ENCODE data around the gene MAT2A. TPM values are rescaled to one million over a fixed set of nuclear protein-coding genes. Genes with fewer than 3 reads are reported as not detected.

The MAT2A gene
- 100 to 1,000 TPM; 108 to 219 (median 168) TPM for total RNA-seq

DNA sequence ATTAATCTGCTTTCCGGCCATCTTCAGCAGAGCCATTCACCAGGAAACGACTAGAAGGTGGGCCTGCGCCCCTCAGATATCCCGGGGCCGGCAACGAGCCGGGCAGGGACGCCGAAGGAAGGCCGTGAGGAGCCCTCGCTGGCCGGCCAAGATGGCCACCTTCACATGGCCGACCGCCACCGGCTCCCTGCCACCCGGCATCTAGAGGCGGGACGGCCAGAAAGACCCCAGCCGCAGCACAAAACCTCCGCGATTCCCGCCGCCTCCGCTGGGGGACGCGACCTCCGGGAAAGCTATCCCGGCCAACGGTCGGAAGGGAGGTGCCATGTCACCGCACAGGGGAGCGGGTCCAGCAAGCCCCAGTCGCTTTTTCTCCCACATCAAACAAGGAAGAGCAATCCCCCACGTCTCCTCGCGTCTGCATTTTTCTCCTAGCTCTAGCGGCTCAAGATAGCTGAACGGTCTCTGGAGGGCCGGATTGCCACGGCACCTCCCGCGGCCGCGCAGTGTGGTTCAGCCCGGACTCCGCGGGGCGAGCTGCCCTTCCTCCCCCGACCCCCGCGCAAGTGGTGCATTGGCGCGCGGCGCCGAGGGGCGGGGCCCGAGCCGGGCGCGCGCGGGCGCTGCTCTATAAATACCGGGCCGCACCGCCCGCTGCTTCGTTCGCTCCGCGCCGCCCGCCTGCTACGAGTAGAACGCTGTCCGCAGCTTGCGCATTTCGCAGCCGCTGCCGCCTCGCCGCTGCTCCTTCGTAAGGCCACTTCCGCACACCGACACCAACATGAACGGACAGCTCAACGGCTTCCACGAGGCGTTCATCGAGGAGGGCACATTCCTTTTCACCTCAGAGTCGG, at the start of gene MAT2A:
TSS of gene MAT2A (plus strand) at position 662 of the 854 bp plus-strand sequence. CDS start at position 782, 120 bp downstream.
- peak; percentile 92 to 99 for DNase-seq
- Histone ChIP-seq H3K27ac (peak within 1 kb of the TSS; percentile 95 to 99 (median 96)), H3K4me1 (peaks cover 36 to 47% (median 42%) of the 10 kb centered on the region in 4 donors), H3K27me3 (no peaks in the 10 kb centered on the region), H3K36me3 (peaks cover 18 to 28% (median 26%) of the 10 kb centered on the region in 4 donors), H3K4me3 (peak within 1 kb of the TSS; percentile 85 to 97 (median 92)), H3K9me3 (no peaks in the 10 kb centered on the region)
- WGBS, 2 donors = 1% methylated on average over 14 to 71 of the region's 92 CpGs
- ATAC-seq (ENCODE audit: low FRiP score in 2 of 2) = peak; percentile 95 to 96
- TF ChIP-seq EP300 (IDR thresholded peaks at IDR 0.05) = peak in 1 of 4 donors; percentile 81
- peak; percentile 58 to 93 (median 88) for TF ChIP-seq CTCF (IDR thresholded peaks at IDR 0.05)
- peak; percentile 92 to 100 (median 99) for TF ChIP-seq POLR2A (IDR thresholded peaks at IDR 0.05)
- peak; percentile 99 to 100 for TF ChIP-seq POLR2AphosphoS5 (IDR thresholded peaks at IDR 0.05)

DNA sequence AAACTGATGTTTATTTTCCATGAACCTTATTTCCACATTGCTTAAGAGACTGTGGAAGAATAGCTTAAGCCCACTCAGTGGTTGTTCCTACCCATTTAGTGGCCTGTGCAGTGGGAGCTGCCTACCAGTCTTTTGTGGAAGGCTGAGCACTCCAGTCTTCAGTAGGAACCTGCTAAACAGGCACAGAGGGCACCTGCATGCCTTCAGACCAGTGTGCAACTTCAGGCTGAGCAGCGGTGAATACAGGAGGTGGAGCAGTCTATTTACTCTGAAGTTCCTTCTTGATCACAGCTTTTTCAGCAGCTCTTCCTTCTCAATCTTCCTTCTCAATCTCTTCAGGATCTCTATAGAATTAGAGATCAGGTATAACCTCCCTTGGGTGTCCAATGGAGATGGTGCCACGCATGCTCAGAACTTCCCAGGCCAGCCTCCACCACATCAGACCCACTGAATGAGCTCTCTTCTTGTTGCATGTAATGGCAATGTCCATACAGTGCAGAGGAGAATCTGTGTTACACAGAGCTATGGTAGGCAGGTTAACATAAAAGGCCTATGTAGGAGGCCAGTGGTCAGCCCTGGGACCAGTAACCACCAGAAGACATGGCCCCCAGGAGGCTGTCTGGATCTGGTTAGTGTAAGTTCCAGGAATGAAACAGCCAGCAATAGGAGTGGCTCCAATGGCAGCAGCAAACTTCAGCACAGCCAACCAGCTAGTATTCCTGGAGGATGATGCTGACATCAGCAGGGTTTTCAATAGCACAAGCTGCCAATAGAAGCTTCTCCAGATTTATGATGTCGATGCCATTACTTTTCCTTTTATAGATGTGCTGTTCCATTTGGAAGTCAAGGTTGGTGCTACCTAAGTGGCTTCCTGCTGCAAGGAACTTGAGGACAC, 47.9 kb upstream of the MAT2A start:
- Histone ChIP-seq H3K4me1 (no peaks in the 10 kb centered on the region), H3K27me3 (no peaks in the 10 kb centered on the region), H3K9me3 (peaks cover 0 to 3% (median 0%) of the 10 kb centered on the region in 4 donors), H3K36me3 (no peaks in the 10 kb centered on the region), H3K4me3 (no peak overlapping the region), H3K27ac (no peak overlapping the region)
- ATAC-seq (ENCODE audit: low FRiP score in 2 of 2) (no peak), DNase-seq (no peak)
- TF ChIP-seq POLR2A (IDR thresholded peaks at IDR 0.05) = no peak
- TF ChIP-seq POLR2AphosphoS5 (IDR thresholded peaks at IDR 0.05) = no peak
- no peak for TF ChIP-seq EP300 (IDR thresholded peaks at IDR 0.05)
- no peak for TF ChIP-seq CTCF (IDR thresholded peaks at IDR 0.05)
- WGBS, 2 donors = 96 to 98% methylated on average over 3 of the region's 3 CpGs

DNA sequence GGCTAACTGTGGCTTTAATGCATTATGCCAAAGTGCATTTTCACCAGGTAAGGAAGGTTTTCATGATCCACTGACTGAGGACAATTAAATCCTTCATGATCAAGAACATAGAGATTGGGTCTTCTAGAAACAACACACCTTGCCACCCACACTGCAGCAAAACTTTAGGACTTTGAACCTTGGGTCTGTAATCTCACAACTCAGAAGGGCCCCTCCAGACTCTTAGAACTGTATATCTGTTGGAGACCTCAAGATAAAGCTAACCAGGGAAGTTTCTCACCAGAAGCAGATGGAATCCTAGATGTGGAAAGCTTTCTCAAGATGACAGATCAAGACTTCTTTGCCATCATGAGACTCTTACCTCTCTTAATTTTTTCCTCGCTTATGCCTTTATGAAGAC, 42.5 kb upstream of the MAT2A start:
- H3K36me3 ChIP-seq = no peaks in the 10 kb centered on the region
- ATAC-seq (ENCODE audit: low FRiP score in 2 of 2) = no peak

More for the DNA sequence above, 42.5 kb upstream of the MAT2A start:
- Histone ChIP-seq H3K4me1 (peaks cover 3 to 9% (median 4%) of the 10 kb centered on the region in 4 donors), H3K9me3 (no peaks in the 10 kb centered on the region), H3K4me3 (no peak overlapping the region), H3K27ac (no peak overlapping the region), H3K27me3 (no peaks in the 10 kb centered on the region)
- no peak for DNase-seq
- no peak for TF ChIP-seq CTCF (IDR thresholded peaks at IDR 0.05)
- no peak for TF ChIP-seq EP300 (IDR thresholded peaks at IDR 0.05)
- no peak for TF ChIP-seq POLR2AphosphoS5 (IDR thresholded peaks at IDR 0.05)
- no peak for TF ChIP-seq POLR2A (IDR thresholded peaks at IDR 0.05)
- WGBS, 2 donors = 100% methylated on average over 1 of the region's 1 CpG

Data from upper lobe of left lung (tissue), 6 donors.